ENCODE data around the gene ASGR2.
"Not testable (repeated sequence)": the region's sequence is repeated elsewhere in the genome, so short reads cannot be mapped to it uniquely, and the experiment has no call there.

DNA sequence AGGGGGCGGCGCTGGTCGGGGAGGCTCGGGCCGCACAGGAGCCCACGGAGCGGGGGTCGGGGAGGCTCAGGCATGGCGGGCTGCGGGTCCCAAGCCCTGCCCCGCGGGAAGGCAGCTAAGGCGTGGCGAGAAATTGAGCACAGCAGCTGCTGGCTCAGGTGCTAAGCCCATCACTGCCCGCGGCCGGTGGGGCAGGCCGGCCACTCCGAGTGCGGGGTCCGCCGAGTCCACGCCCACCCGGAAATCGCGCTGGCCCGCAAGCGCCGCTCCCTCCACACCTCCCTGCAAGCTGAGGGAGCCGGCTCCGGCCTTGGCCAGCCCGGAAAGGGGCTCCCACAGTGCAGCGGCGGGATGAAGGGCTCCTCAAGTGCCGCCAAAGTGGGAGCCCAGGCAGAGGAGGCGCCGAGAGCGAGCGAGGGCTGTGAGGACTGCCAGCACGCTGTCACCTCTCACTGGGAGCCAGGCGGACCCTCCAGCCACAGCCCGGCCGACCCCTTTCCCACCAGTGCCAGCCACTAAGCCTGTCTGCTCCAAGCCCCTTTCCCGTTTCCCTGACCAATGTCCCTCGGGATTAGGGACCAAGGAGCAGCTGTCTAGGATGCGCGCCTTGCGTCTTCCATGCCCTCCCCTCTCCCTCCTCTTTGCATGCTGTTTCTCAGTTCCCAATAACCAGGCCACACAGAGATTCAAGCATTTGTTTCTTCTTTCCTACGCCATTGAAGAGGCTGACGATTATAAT, 13.8 kb downstream of the ASGR2 start:
- TF ChIP-seq, protein P1, sequence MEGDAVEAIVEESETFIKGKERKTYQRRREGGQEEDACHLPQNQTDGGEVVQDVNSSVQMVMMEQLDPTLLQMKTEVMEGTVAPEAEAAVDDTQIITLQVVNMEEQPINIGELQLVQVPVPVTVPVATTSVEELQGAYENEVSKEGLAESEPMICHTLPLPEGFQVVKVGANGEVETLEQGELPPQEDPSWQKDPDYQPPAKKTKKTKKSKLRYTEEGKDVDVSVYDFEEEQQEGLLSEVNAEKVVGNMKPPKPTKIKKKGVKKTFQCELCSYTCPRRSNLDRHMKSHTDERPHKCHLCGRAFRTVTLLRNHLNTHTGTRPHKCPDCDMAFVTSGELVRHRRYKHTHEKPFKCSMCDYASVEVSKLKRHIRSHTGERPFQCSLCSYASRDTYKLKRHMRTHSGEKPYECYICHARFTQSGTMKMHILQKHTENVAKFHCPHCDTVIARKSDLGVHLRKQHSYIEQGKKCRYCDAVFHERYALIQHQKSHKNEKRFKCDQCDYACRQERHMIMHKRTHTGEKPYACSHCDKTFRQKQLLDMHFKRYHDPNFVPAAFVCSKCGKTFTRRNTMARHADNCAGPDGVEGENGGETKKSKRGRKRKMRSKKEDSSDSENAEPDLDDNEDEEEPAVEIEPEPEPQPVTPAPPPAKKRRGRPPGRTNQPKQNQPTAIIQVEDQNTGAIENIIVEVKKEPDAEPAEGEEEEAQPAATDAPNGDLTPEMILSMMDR (IDR thresholded peaks at IDR 0.05 in 4 of 5, conservative IDR thresholded peaks at IDR 0.05 in 1 of 5) = not testable (repeated sequence)
- TF ChIP-seq POLR2A (IDR thresholded peaks at IDR 0.05) = not testable (repeated sequence)
